Heart left ventricle (tissue), 13 donors: Measurements from ENCODE around the gene SART1.

Source experiments
- POLR2A ChIP-seq, 2 donors: fragments of 450-650 bp; IDR thresholded peaks; one replicate each; pipeline ENCODE4 v1.6.1; 2017; ENCODE audit warnings: antibody characterized with exemption in 2 of 2, mild to moderate bottlenecking in 2 of 2, moderate library complexity in 2 of 2
- TF ChIP-seq, protein P1 (sequence below), 12 donors: fragments of 200-600 bp; sonication (generic) in 4 of 12; IDR thresholded peaks; one replicate each; pipeline versions ENCODE4 v1.5.0 to v1.8.0; 2018 to 2022; ENCODE audit warnings: antibody characterized with exemption in 12 of 12, mild to moderate bottlenecking in 5 of 12
- donor health status: ischemic (EF 13 %, LVEDD 7.1; RV severe dilation, severe dysfunction).
- donor health status: DM: no; HTN: yes; CAD: no.
- donor health status: DM: no; HTN: no; CAD: no.
- donor health status: ischemic (EF 25% LVEDD 6.9; RV normal size, moderate dysfunction).
- donor health status: ischemic (EF 25% LVEDD 5.7; RV mildly dilated, moderate dysfunction).
- donor health status: ischemic (EF 35%, LVEDD 5.7; RV mildly dilated, moderate dysfunction).
- donor health status: nonischemic (EF 11% LVEDD 7.7; RV severe dilation, severe dysfunction).
- donor health status: DM: yes; HTN: yes; CAD: no.
- donor health status: PGD.
- donor health status: ischemic (EF 29% LVEDD 5.4; RV normal size, mild dysfunction).
- donor health status: nonischemic (EF 23%, LVEDD 6.1; RV moderate dilation, normal function).

DNA sequence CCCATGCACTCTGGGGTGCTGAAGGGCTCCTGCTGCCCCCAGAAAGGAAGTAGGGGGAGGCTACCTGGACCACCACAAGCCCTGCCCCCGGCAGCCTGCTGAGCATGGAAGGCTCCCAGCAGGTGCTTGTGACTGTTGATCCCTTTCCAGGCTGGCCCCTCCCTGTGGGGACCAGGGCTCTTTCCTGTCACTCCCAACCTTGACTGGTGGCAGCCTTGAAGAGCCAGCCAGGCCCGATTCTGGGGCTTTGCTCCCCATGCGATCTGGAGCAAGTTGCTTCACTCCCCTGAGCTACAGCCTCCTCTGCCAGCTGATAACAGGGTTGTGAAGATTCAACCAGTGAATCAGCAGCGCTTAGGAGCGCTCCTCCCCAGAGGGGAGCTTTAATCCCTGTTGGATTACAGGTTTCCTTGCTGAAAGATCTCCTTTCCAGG, 45.7 kb downstream of the SART1 start:
- TF ChIP-seq, protein P1, sequence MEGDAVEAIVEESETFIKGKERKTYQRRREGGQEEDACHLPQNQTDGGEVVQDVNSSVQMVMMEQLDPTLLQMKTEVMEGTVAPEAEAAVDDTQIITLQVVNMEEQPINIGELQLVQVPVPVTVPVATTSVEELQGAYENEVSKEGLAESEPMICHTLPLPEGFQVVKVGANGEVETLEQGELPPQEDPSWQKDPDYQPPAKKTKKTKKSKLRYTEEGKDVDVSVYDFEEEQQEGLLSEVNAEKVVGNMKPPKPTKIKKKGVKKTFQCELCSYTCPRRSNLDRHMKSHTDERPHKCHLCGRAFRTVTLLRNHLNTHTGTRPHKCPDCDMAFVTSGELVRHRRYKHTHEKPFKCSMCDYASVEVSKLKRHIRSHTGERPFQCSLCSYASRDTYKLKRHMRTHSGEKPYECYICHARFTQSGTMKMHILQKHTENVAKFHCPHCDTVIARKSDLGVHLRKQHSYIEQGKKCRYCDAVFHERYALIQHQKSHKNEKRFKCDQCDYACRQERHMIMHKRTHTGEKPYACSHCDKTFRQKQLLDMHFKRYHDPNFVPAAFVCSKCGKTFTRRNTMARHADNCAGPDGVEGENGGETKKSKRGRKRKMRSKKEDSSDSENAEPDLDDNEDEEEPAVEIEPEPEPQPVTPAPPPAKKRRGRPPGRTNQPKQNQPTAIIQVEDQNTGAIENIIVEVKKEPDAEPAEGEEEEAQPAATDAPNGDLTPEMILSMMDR (IDR thresholded peaks at IDR 0.05) = no peak
- no peak for TF ChIP-seq POLR2A (IDR thresholded peaks at IDR 0.05)
